Measurements from ENCODE around the gene HDAC4.
"Not testable (repeated sequence)": the region's sequence is repeated elsewhere in the genome, so short reads cannot be mapped to it uniquely, and the experiment has no call there.

HDAC4 gene

DNA sequence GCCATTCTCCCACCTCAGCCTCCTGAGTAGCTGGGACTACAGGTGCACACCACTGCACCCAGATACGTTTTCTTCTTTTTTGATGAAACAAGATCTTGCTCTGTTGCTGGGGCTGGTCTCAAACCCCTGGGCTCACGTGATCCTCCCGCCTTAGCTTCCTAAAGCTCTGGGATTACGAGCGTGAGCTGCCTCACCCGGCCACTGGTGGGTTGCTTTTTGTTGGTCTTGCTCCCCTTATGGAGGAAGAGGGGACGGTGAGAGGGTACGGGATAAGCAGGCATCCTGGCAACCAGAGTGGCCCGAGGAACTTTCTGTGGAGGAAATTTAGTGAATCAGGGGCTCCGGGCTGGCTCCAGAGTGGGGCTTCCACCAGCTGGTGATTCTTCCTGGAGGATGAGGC is 222.3 kb downstream of the HDAC4 start:
- FAIRE-seq = no peak

DNA sequence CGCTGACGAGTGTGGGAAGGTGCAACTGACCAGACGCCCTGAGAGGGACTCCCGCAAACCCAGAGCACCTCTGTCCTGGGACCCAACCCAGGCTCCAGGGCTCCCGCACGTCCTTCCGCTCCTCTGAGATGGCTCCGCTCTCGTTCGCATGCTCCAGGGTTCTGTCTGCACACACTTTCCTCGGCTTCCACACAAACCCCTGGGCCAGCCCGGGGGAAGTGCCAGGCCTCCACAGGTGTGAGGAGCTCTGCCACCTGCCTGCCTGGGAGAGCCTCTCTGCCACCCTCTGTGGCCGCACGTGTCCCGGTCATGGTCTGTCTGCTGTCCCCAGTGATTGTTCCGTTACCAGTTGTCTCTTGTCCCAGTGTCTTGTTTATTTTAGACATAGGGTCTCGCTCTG is 222.9 kb downstream of the HDAC4 start:
- no peak for FAIRE-seq

- no peak for FAIRE-seq
These were observed 223.5 kb downstream of the HDAC4 start for GRCh38 chr2:239177325-239177724.

DNA sequence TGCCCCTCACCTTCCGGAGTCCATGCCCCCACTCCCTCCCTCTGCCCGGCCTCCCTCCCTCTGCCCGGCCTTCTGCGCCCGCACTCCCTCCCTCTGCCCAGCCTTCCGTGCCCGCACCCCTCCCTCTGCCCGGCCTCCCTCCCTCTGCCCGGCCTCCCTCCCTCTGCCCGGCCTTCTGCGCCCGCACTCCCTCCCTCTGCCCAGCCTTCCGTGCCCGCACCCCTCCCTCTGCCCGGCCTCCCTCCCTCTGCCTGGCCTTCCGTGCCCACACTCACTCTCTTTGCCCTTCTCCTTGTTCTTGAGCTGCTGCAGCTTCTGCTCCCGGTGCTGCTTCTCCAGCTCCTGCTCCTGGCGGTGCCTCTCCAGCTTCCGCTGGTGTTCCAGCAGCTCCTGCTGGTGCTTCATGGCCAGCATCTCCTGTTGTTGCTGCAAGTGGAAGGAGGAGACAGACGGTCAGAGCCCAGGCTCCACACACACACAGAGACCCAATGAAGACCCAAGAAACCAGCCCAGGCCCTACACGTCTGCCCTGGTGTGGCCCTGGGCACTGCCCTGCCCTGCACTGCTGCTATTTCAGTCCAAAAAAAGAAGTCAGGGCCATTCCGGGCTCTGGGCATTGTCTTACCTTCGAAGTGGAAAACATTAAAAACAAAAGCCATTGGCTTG is 224.5 kb downstream of the HDAC4 start:
- FAIRE-seq = not testable (repeated sequence)

GRCh38 chr2:239175181-239175580 is 225.6 kb downstream of the HDAC4 start:
- FAIRE-seq = no peak

- FAIRE-seq = no peak
These were observed 227.5 kb downstream of the HDAC4 start for GRCh38 chr2:239173301-239173700.

- FAIRE-seq = peak; percentile 34
These were observed 229.2 kb downstream of the HDAC4 start for GRCh38 chr2:239171643-239172042.

DNA sequence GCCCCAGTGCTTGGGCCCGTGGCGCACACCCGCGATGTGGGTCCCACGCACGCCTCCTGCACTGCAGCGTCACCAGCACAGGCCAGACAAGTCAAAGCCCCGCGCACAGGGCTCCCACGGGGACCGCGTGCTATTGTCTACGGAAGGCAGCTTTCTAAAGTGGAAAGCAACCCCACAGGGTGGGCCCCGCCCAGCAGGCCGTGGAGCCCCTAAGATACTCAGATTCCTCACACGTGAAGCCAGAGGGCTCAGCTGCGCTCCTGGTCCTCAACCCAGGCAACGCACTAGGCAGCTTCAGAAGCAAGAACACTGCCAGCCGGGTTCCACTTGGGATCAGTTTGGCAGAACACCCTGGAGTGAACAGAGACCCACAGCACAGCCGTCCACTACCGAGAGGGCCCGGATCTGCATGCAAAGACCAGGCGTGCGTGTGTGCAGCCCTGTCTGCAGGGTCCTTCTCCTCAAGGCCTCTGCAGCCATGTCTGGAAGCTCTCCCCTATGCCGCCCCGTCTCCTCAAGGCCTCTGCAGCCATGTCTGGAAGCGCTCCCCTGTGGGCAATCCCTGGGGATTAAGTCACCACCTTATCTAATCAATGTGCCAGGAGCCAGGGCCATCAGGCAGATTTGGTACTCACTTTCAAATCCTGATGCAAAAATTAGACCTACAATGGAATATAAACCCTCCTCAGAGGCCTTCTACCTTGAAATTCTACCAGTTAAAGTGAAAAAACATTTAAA is 231.3 kb downstream of the HDAC4 start:
- FAIRE-seq = no peak

- FAIRE-seq = no peak
These were observed 232.2 kb downstream of the HDAC4 start for GRCh38 chr2:239168575-239168974.

- no peak for FAIRE-seq
These were observed 232.9 kb downstream of the HDAC4 start for GRCh38 chr2:239167766-239168444.

DNA sequence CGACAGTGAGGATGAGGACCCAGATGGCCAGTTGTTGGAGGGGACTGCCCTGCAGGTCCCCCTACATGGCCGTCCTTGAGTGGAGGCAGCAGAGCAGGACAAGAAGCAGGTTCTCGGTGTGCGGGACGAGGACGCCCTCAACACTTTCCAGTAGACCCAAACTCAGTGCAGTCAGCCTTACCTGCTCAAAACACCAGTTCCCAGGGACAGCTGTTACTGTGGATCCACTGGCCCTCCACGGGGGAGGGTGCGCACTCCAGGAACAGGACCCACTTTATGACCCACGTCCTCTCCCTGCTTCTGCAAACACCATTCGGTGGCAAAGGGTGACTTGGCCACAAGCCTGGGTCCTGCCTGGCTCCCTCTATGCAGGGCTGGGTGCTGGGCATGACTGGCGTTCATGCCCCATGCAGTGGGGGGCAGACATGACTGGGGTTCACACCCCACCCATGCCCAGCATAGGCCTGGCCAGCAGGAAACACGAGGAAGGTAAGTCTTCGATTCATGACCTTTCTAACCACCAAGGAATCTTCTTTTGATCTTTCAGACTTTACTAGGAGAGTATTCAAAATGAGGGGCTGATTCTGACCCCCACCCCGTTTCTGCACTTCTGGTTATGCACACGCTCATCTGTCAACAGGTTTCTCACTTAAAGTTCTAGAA is 233.7 kb downstream of the HDAC4 start:
- FAIRE-seq = no peak

DNA sequence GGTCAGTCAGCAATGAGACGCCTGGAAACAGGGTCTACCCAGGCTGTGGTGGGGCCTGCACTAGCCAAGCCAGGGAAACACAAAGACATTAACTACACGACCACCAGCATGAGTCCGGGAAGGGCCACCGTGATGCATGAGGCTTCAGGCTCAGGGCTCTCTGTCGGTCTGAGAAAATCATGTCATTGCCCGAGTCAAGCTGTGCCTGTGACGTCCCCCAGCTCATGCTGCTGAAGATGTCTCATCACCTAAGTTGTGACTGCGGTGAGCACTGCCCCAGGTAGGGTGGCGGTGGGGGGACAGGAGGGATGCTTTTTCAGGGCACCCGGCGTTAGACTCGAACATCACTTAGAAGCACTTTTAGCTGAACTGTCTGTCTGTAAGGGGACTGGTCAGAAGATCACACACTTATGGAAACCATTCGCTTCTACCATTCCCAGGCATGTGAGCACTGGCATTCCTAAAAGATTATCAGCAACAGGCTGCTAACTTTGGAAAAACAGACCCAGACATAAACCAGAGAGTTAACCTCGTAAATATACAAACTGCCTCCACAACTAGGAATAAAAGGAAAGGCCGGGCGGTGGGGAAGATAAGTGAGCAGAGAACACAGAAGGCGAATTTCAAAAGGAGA is 234.5 kb downstream of the HDAC4 start:
- FAIRE-seq = no peak

DNA sequence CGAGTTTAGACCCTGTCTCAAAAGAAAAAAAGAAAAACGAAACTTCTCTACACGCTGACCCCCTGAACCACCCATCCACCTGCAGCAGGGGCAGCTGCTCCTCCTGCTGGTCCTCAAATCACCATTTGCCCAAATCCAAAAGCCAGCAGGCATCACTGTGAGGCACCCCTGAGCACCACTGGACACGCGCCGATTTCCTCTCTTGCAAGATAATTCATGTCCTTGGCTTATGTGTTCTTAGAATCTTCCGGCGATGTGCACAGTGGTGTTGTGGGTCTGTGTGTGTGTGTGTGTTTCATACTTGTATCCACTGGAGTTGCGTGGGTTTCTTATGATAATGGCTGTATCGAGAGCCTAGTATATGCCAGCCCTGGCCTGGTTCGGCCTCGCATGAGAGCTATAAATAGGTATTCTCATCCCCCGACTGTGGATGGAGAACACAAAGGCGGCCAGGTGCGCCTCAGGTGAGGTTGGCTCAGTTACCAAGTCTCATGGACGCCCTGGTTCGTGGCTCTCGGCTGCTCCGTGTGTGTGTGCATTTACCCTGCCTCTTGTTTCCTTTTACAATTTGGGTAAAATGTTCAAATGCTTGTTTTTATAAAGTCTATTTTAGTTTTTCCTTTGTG is 235.5 kb downstream of the HDAC4 start:
- no peak for FAIRE-seq

DNA sequence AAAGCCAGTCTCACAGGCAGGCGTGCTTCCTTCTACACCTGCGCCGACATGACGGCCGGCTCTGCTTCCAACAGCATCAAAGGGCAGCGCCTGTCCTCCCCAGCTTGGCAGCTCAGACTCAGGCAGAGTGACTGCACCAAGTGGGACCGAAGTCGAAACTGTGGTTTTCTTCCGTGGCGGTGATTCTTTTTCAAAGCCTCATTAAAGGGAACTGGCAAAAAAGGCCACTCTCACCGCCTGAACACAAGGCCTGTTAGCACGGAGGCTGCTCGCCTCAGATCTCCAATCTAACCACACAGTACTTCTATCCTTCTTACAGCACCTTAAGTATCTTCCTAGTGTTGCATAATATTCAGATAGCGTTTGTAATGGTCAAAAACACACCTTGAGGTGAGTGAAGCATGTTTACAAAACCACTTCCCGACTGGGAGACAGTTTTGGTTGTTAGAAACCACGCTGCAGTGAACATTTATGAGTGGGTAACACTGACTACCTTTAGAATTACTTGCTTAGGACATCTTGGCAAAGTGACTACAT is 236.4 kb downstream of the HDAC4 start:
- FAIRE-seq = no peak

- no peak for FAIRE-seq
These were observed 237.0 kb downstream of the HDAC4 start for GRCh38 chr2:239163688-239164334.

GRCh38 chr2:239162976-239163687 is 237.7 kb downstream of the HDAC4 start:
- no peak for FAIRE-seq

GRCh38 chr2:239162141-239162821 is 238.5 kb downstream of the HDAC4 start:
- FAIRE-seq = no peak

DNA sequence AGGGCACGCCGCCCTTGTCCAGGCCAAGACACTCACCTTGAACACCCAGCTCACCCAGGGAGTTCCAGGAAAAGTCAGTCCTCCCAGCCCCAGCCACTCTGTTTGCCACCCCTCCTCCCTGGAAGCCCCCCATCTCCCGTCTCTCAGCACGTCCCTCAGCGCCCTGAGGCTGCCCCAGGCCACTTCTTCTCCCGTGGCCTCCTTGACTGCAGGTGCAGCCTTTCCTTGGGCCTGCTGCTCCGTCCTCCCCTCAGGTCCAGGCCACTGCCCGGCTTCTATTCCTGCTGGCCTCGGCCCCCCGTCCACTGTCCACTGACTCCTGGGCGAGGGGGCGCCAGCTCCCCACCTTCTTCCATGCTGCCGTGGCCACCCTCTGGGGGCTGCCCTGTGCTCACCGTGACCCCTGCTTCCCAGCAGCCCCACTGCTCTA is 239.1 kb downstream of the HDAC4 start:
- FAIRE-seq = no peak

GRCh38 chr2:239160226-239161143 is 240.3 kb downstream of the HDAC4 start:
- FAIRE-seq = no peak

Measured in TTC549 (cell line).